GM19099 (cell line): Measurements from ENCODE around the gene ATP8B3.

Experiments
- POLR2A ChIP-seq: IDR thresholded peaks from 3 replicates; pipeline ENCODE4 v1.6.1; 2011; ENCODE audit warnings: low read depth; ENCODE audit not compliant: insufficient read length; ENCODE audit errors: extremely low read depth

The ATP8B3 gene

GRCh38 chr19:1782521-1782920 is 29.6 kb downstream of the ATP8B3 start:
- TF ChIP-seq POLR2A: no peak

GRCh38 chr19:1780272-1780958 is 31.7 kb downstream of the ATP8B3 start:
- TF ChIP-seq POLR2A: no peak

GRCh38 chr19:1779574-1779973 is 32.5 kb downstream of the ATP8B3 start:
- TF ChIP-seq POLR2A: no peak

- TF ChIP-seq POLR2A: no peak
These were observed 34.9 kb downstream of the ATP8B3 start for GRCh38 chr19:1777149-1777548.

- TF ChIP-seq POLR2A: no peak
These were observed 35.4 kb downstream of the ATP8B3 start for GRCh38 chr19:1776606-1777147.

GRCh38 chr19:1775951-1776605 is 36.0 kb downstream of the ATP8B3 start:
- no peak for TF ChIP-seq POLR2A

- no peak for TF ChIP-seq POLR2A
These were observed 36.9 kb downstream of the ATP8B3 start for GRCh38 chr19:1774989-1775772.

GRCh38 chr19:1773184-1773583 is 38.9 kb downstream of the ATP8B3 start:
- no peak for TF ChIP-seq POLR2A

GRCh38 chr19:1770866-1771576 is 41.1 kb downstream of the ATP8B3 start:
- no peak for TF ChIP-seq POLR2A

- TF ChIP-seq POLR2A: no peak
These were observed 42.5 kb downstream of the ATP8B3 start for GRCh38 chr19:1769645-1769985.

GRCh38 chr19:1768918-1769644 is 43.0 kb downstream of the ATP8B3 start:
- TF ChIP-seq POLR2A: no peak

- TF ChIP-seq POLR2A: no peak
These were observed 43.8 kb downstream of the ATP8B3 start for GRCh38 chr19:1768248-1768647.

- TF ChIP-seq POLR2A: no peak
These were observed 44.6 kb downstream of the ATP8B3 start for GRCh38 chr19:1767464-1767933.

- no peak for TF ChIP-seq POLR2A
These were observed 45.2 kb downstream of the ATP8B3 start for GRCh38 chr19:1766800-1767352.
